Left cardiac atrium (tissue), 4 donors: ENCODE measurements around the gene TECPR2. TPM values are rescaled to one million over a fixed set of nuclear protein-coding genes. Genes with fewer than 3 reads are reported as not detected.

Experiments
- ATAC-seq, 2 donors: fragments of 200-7000 bp; cut with Tn5 transposase; one replicate each; pipeline ENCODE4 v1.9.1; 2020; ENCODE audit warnings: mild to moderate bottlenecking in 2 of 2, moderate library complexity in 2 of 2
- DNase-seq: peaks from one replicate; pipeline ENCODE4 v3.0.0-alpha.2; 2020
- intact Hi-C, 2 donors: fragments of 100-400 bp; cut with DNase I; formaldehyde crosslinking; loops; one replicate each; pipeline versions ENCODE4 v1.14.1 to v1.15.1; 2022 to 2023
- long read RNA-seq: library from polyadenylated mRNA; unstranded; transcript quantifications from one replicate; pipeline ENCODE4 v2.0.0, GENCODE V29; 2021
- total RNA-seq, 2 donors: library from RNA; stranded (reverse); fragmentation: NEBNext Ultra II Directional; extraction: Animal tissue kit (Norgen Biotek cat#: 25700); gene quantifications; one replicate each; pipeline ENCODE4 v1.2.1, GENCODE V29; 2021
- donor health status: DM: no; HTN: yes; CAD: no.
- donor health status: DM: no; HTN: yes; CAD: no; lungs with severe emphysema.
- donor health status: DM: yes; HTN: yes; CAD: no.
- donor health status: Dilated cardiomyopathy.

TECPR2 gene
- 10 to 100 TPM; 20.9 to 29.6 TPM for total RNA-seq
- long read RNA-seq, partial matches to known transcripts = 20 of 20 reads
- long read RNA-seq, other reads (novel, unspliced or antisense) = 0 of 20 reads

DNA sequence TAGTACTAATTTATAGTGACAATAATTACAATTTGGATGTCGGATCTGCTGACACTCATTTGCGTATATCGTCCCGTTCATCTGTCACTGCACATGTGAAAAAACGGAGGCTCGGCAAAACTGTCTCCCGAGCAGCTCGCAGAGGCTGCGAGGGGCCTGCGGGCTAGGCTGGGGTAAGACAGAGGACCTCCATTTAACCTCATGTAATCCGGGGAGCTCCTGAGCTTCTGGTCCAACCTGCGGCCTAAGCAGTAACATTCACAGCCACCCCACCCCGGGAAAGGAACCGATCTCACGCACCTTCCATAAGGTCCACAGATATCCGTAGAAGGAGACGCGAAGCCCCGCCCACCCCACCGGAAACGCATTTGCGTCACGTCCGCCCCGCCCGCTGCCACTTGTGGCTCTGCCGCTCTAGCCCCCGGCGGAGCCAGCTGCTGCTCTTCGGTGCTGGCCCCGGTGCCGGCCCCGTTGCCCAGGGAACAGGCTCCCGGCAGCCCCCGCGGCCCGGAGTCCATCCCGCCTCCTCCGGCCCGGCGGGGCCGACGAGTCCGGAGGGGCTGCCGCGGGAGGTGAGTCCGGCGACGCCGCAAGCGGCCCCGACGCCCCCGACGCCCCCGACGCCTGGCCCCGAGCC, at the start of gene TECPR2, which contains the start of gene CINP:
Gene TECPR2 (plus strand): TSS at position 397 of the 637 bp plus-strand sequence. CDS start 13,781 bp downstream, outside the sequence.
Gene CINP (minus strand): TSS at position 346 of the 637 bp plus-strand sequence. CDS start 39 bp downstream, at position 307.
- DNase-seq = peak; percentile 99
- peak; percentile 99 to 100 for ATAC-seq
- intact Hi-C loops = no loop called here

- intact Hi-C loops = loop anchor here (1.0 to 10.0 kb wide), 4 partner anchors 77 to 250 kb away; partner anchors contain the start of gene HSP90AA1 (in 1 of the 2)
- peak; percentile 89 for DNase-seq
- ATAC-seq = peak; percentile 69 to 74
These were observed 48.3 kb upstream of the TECPR2 start for GRCh38 chr14:102314242-102315011.

- DNase-seq = no peak
- no peak for ATAC-seq
- intact Hi-C loops = loop anchor here (5.0 to 10.0 kb wide), 2 partner anchors 228 to 250 kb away; partner anchors contain the start of gene HSP90AA1 (in 1 of the 2)
These were observed 47.6 kb upstream of the TECPR2 start for GRCh38 chr14:102315121-102315520.

- ATAC-seq (no peak), DNase-seq (no peak)
- intact Hi-C loops = loop anchor here (5.0 to 10.0 kb wide), 2 partner anchors 229 to 252 kb away; partner anchors contain the start of gene HSP90AA1 (in 1 of the 2)
These were observed 46.4 kb upstream of the TECPR2 start for GRCh38 chr14:102316338-102316742.

DNA sequence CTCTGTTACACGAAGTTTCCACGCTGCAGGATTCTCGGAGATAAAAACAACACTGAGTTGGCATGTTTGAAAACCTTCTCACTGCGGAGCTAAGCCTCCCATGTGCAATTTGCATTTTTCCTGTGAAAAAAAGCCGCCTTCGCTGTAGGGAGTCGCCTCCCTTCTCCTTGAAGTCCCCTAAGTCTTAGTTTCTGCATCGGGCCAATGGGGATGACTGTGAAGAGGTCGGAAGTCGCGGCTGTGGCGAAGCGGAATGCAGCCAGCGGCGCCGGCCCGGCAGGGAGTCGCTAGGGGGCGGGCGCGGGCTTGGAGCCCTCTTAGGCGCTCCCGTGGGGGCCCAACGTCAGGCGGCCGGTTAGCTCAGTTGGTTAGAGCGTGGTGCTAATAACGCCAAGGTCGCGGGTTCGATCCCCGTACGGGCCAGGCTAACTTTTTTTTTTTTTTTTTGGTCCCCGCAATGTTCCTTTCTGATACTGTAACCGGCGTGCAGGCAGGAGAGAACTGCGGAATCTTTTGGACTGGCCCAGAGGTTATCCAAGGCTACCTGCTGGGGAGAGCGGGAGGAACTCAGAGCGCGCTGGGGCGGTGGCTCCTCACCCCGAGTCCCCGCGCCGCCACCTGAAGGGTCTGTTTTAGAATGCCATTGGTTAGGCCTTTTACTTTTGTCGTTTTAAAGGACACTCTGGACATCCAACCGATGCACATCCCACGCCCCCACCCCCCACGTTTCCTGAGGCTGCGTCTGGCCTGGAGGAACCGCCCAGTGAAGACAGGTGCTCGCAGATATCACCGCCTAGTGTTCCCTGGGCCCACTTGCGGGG, 45.8 kb upstream of the TECPR2 start:
- peak; percentile 77 to 85 for ATAC-seq
- DNase-seq = peak; percentile 91
- intact Hi-C loops = loop anchor here (5.0 to 10.0 kb wide), 2 partner anchors 230 to 252 kb away; partner anchors contain the start of gene HSP90AA1 (in 1 of the 2)

- DNase-seq = peak; percentile 48
- intact Hi-C loops = loop anchor here (5.0 to 10.0 kb wide), 2 partner anchors 230 to 253 kb away; partner anchors contain the start of gene HSP90AA1 (in 1 of the 2)
- peak; percentile 3 to 6 for ATAC-seq
These were observed 45.0 kb upstream of the TECPR2 start for GRCh38 chr14:102317564-102318248.

DNA sequence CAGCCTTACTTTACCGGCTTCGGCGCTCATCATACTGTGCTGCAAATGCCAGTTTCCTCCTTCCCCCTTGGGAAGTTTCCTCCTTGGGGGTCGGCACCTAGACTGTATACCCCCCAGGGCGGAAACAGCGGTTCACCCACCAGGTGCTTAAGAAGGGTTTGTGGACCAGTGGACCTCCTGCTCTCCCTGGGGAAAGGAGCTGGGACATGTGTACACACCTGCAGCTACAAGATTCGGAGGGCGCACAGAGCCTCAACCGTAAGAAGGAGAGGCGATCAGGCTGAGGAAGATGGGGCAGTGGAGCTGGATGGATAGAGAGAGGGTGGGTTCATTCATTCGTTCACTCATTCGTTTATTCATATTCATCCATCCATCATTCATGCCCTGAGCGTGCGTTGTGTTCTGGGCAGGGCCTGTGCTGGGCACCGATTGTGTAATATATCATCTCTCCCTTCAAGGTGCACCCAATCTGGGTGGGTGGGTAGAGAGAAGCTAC, 43.9 kb upstream of the TECPR2 start:
- no peak for ATAC-seq
- intact Hi-C loops = loop anchor here (5.0 to 10.0 kb wide), 2 partner anchors 232 to 254 kb away; partner anchors contain the start of gene HSP90AA1 (in 1 of the 2)
- DNase-seq = no peak

DNA sequence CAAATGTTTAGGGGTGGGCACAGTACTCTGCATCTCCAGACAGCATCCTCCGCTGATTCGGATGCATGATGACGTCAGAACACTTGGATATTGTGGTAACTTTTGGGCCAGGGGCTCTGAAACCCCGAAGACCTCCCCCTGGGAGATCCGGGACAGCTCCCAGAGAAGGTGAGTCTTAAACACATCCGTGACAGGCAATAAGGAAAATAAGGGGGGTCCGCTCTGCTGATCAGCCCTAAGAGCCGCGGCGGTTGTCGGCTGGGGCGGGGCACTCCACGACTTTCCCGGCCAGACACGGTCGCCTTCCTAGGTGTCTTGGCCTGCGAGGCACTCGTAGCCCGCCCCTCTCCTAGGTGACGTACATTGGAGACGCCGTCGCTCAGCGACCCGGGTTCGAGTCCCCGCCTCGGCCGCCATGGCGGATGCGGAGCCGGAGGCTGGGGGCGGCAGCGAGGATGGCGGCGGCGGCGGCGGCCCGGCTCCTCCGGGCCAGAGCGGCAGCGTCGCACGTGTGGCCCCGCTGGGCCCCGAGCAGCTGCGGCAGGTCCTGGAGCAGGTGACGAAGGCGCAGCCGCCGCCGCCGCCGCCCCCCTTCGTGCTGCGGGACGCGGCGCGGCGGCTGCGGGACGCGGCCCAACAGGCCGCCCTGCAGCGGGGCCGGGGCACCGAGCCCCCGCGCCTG, 43.2 kb upstream of the TECPR2 start, which contains the start of gene ZNF839:
Gene ZNF839 (plus strand): TSS at position 396 of the 682 bp plus-strand sequence. CDS start 20 bp downstream, at position 416.
- intact Hi-C loops = loop anchor here (5.0 to 10.0 kb wide), 3 partner anchors 195 to 255 kb away; partner anchors contain the start of gene HSP90AA1 (in 1 of the 2)
- ATAC-seq (peak; percentile 73 to 80), DNase-seq (peak; percentile 94)

GRCh38 chr14:102320033-102320660, 42.6 kb upstream of the TECPR2 start:
- peak; percentile 61 for DNase-seq
- intact Hi-C loops = loop anchor here in 1 of 2 donors (10.0 kb wide), 1 partner anchor 195 kb away; no protein-coding TSS in a partner anchor
- ATAC-seq = no peak

- ATAC-seq (no peak), DNase-seq (no peak)
- intact Hi-C loops = loop anchor here in 1 of 2 donors (10.0 kb wide), 1 partner anchor 194 kb away; no protein-coding TSS in a partner anchor
These were observed 41.9 kb upstream of the TECPR2 start for GRCh38 chr14:102320671-102321455.

DNA sequence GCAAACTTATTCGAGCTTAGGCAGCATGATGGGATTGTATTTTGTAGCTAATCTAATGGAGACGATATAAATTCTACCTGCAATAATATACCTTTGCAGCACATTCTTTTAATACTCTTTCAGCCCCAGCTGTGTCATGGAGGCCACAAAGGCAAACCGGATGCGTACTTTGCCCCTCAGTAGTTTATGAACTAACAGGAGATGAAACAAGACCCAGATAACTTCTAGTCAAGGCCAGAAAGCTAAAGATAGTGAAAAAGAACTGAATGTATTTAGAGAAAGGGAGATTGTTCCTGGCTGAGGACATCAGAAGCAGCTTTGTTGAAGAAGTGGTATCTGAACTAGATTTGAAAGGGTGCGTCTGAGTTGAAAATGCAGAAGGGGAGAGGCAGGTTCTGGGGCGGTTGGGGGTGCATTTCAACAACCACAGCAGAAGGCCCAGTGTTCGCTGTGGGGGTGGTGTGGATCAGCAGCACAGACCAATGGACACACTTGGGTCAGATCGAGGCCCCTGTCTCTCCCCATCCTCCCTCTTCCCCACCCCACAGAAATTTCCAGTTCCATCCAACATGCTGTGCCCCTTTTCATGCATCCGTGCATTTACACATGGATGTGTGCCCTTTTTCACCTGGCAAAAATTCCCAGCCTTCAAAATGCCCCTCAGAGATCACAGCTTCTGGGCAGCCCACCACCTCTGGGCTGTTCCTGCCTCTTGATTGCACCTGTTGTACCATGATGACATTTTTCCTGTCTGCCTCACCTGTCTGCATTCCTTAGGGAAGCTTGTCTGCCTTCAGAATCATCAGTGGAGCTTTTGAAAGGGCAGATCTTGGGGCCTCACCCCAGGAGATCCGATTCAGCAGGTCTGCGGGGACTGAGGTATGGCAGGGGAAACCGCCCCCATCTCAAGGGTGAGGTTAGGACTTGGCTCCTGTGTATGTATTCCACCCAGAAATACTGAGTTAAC, 41.0 kb upstream of the TECPR2 start:
- DNase-seq = no peak
- intact Hi-C loops = loop anchor here in 1 of 2 donors (10.0 kb wide), 1 partner anchor 193 kb away; no protein-coding TSS in a partner anchor
- no peak for ATAC-seq

GRCh38 chr14:102323102-102323501, 39.6 kb upstream of the TECPR2 start:
- ATAC-seq (peak in 1 of 2 donors; percentile 3), DNase-seq (peak; percentile 74)
- intact Hi-C loops = loop anchor here in 1 of 2 donors (10.0 kb wide), 1 partner anchor 192 kb away; no protein-coding TSS in a partner anchor

DNA sequence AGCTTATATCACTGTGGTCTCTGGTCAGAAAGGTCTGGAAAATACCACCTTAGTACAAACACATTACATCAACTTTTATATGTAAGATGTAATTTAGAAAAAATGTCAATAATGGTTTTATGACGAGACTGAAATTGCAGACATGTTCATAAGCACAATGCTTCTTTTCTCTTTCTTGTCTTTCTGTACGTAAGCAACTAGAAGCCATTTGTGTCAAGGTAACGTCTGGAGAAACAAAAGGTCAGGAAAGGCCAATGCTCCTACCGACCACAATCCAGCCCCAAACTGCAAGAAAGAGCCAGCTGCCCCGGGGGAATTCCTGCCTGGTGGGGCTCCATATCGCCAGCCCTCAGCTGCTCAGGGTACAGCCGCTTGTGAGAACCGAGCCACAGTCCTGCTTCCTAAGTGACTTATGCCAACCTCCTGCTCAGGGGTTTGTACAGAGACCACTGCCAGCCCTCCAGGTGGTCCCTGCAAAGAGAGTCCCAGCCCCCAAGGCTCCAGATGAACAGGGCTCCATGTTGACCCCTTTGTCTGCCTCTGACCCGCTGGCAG, 36.9 kb upstream of the TECPR2 start:
- ATAC-seq = no peak

GRCh38 chr14:102326583-102326982, 36.2 kb upstream of the TECPR2 start:
- DNase-seq (no peak), ATAC-seq (no peak)
- intact Hi-C loops = loop anchor here in 1 of 2 donors (10.0 kb wide), 1 partner anchor 188 kb away; no protein-coding TSS in a partner anchor

More for the DNA sequence above, 36.9 kb upstream of the TECPR2 start:
- intact Hi-C loops = loop anchor here in 1 of 2 donors (10.0 kb wide), 1 partner anchor 189 kb away; no protein-coding TSS in a partner anchor
- DNase-seq = no peak
